Stimulated activated CD4-positive, alpha-beta T cell treated with anti-CD3 and anti-CD28 coated beads, Interleukin-15, amount 100 ng/mL, for 48 hours (primary cell): ENCODE results near the gene TOLLIP.

ENCODE experiments used
- DNase-seq, 2 donors: peaks; one replicate each; pipeline ENCODE4 v3.0.0-alpha.2; 2020; ENCODE audit warnings: low read depth in 2 of 2

TOLLIP gene

GRCh38 chr11:1232021-1232882 lies 77.2 kb downstream of the TOLLIP start:
- no peak for DNase-seq

GRCh38 chr11:1231396-1232020 lies 77.9 kb downstream of the TOLLIP start:
- no peak for DNase-seq

- DNase-seq, result no peak
Measured at GRCh38 chr11:1230456-1231395, 78.7 kb downstream of the TOLLIP start.

DNA sequence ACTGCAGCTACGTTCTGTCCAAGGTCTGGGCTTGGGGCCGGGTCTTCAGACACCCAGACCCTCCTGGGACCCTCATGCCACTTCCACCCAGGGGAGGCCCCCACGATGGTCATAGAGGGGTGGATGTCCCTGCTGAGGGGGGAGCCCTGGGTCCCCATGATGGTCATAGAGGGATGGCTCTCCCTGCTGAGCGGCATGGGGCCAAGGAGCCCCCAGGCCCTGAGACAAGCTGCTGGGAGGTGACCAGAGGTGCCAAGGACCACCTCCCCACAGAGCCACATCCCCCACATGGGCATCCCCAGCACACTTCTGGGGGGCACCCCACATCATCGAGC lies 79.3 kb downstream of the TOLLIP start:
- no peak for DNase-seq

DNA sequence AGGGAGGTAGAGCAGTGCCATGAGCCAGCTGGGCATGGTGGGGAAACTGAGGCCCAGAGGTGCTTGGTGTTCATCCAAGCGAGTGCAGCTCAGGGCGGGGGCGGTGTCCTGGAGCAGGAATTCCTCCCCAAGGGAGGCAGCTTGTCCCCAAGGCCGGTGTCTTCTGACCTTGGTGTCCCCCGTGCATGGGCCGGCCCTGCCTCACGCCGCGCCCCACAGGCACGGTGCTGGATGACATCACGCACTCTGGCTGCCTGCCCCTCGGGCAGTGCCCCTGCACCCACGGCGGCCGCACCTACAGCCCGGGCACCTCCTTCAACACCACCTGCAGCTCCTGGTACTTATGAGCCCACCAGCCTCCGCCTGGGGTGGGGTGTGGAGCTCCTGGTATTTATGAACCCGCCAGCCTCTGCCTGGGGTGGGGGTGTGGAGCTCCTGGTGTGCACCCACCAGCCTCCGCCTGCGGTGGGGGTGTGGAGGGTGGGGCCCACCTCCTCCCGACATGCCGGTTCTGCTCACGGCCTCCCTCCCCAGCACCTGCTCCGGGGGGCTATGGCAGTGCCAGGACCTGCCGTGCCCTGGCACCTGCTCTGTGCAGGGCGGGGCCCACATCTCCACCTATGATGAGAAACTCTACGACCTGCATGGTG lies 79.8 kb downstream of the TOLLIP start:
- no peak for DNase-seq

- DNase-seq, result no peak
Measured at GRCh38 chr11:1228921-1229451, 80.4 kb downstream of the TOLLIP start.

DNA sequence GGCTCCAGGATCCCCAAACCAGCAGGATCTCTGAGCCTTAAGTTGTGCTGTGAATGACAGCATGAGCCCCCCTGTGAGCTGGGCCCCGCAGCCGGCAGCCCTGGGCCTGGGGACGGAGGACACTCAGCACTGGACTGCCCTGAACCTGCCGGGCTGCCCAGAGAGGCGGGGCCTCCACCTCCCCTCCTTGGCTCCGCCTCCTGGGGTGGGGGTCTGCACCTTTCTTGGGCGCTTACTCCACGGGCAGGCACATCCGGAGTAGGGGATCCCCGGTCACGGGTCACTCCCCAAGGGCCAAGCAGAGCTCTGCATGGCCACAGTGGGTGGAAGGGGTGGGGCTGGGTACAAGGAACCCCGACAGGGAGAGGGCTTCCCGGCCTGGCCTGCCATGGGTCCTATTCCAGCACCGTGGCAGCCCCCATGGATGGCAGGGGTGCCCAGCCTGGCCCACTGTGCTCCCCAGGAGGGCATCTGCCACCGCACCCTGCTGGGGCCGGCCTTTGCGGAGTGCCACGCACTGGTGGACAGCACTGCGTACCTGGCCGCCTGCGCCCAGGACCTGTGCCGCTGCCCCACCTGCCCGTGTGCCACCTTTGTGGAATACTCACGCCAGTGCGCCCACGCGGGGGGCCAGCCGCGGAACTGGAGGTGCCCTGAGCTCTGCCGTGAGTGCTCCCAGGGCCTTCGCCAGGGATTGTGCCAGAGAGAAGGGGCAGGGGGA lies 81.2 kb downstream of the TOLLIP start:
- DNase-seq, result no peak

DNA sequence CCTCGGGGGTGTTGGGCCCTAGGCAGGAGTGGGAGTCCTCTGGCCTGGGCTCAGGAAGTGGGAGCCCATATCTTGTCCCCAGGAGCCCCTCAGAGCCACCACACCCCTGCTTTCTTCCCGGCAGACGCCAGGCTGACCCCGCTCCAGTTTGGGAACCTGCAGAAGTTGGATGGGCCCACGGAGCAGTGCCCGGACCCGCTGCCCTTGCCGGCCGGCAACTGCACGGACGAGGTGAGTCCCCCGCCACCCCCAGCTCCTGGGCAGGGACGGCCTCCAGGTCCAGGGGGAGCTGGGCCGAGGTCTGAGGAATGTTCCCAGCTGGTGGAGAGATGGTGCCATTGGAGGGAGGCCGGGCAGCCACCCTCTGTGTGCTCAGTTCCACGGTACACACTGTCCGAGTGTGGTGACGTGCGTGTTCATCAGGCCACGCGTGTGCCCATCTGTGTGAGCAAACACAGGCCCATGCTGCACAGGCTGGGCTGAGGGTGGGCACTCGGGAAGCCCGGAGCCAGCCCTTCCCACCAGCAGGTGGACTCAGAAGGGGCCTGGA lies 81.8 kb downstream of the TOLLIP start:
- DNase-seq, result no peak

- no peak for DNase-seq
Measured at GRCh38 chr11:1226986-1227550, 82.4 kb downstream of the TOLLIP start.

DNA sequence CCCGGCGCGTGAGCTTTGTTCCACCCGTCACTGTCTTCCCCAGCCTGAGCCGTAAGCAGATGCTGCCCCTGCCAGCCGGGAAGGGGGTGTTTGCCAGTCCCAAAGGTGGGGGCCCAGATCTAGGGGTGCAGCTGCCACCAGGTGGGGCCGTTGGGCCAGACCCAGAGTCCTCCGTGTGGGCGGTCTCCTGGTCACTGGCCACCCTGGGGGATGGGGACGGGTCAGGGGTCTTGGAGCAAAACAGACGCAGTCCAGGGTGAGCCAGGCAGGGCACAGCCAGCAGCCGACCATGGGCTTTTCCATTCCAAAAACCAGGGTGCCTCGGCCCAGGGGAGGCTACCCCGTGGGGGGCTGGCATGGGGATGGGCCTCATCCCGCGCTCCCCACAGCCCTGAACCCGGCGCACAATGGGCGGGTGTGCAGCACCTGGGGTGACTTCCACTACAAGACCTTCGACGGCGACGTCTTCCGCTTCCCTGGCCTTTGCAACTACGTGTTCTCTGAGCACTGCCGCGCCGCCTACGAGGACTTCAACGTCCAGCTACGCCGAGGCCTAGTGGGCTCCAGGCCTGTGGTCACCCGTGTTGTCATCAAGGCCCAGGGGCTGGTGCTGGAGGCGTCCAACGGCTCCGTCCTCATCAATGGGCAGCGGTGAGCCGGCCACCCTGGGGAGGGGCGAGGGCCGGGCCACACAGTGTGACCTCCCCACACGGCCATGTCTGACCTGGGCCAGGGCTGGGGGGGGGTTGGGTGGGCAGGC lies 83.0 kb downstream of the TOLLIP start:
- DNase-seq, result no peak

DNA sequence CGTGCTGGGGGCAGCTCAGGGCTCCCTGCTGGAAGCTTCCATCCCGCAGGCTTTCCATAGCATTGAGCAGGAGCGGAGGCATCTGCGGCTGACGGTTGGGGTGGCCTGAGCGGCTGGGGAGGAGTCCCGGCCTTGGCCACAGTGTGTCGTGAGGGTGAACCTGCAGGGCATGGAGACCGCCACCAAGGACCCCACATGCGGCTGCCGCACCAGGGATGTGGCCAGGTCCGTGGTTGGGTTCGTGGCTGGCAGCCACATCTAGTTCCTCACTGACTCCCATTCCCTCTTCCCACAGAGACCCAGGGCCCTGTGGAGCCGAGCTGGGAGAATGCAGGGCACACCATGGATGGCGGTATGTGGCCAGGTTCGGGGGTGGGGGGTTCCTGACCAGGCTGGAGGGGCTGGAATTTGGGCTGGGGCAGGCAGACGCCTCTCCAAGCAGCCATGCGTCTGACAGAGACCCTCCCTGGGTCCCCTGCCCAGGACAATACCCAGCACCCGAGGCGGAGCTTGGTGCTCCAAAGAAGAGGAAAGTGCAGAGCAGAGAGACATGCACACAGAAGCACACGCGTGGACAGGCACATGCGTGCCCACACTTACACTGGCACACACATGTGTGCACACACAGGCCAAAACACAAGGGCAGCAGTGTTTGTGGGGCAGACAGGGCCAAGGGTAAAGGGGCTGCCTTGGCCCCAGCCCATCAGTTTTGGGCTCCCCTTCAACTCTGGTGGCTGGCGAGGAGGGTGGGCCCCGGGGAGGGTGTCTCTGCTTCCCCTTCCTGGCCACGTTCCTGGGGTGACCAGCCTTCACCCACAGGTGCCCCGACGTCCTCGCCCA lies 83.8 kb downstream of the TOLLIP start:
- DNase-seq, result no peak

DNA sequence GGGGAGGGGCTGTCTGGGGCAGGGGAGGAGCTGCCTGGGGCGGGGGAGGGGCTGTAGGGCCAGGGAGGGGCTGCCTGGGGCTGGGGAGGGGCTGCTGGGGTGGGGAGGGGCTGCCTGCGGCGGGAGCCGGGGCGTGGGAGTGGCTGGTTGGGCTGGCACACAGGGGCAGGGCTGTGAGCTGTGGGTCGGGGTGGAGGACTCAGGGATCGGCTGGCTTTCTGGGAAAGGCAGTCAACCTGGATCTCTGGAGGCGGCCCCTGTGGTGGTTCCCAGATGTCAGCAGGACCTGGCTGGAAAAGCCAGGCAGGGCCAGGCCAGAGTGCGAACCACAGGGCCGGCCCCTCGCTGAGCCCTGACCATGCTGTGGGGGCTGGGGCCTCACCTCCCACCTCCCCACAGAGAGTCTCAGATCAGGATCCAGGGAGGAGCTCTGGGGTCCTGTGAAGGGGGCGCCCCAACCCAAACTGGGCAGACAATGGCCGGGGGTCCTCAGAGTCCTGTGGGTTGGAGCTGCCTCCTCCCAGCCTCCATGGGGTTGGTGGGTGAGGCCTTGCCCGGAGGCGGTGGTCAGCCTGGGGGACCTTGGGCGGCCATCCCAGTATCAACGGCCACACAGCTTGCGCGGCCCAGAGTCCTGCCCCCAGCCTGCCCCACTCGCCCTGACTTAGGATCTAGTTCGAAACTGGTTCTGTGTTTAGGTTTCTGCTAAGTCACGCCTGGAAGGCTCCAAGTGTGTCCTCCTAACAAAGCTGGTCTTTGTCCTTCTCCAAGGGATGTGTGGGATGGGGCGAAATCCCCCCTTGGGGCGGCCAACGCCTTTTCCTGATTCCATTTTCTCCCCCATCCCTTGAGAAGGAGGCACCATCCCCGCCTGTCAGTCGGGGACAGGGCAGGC lies 84.7 kb downstream of the TOLLIP start:
- DNase-seq, result no peak
